Heart left ventricle (tissue), 13 donors: ENCODE measurements around the gene KRTAP10-5.

Source experiments
- POLR2A ChIP-seq, 2 donors: fragments of 450-650 bp; IDR thresholded peaks; one replicate each; pipeline ENCODE4 v1.6.1; 2017; ENCODE audit warnings: antibody characterized with exemption in 2 of 2, mild to moderate bottlenecking in 2 of 2, moderate library complexity in 2 of 2
- TF ChIP-seq, protein P1 (sequence below), 12 donors: fragments of 200-600 bp; sonication (generic) in 4 of 12; IDR thresholded peaks; one replicate each; pipeline versions ENCODE4 v1.5.0 to v1.8.0; 2018 to 2022; ENCODE audit warnings: antibody characterized with exemption in 12 of 12, mild to moderate bottlenecking in 5 of 12
- donor health status: ischemic (EF 13 %, LVEDD 7.1; RV severe dilation, severe dysfunction).
- donor health status: DM: no; HTN: yes; CAD: no.
- donor health status: DM: no; HTN: no; CAD: no.
- donor health status: ischemic (EF 25% LVEDD 6.9; RV normal size, moderate dysfunction).
- donor health status: ischemic (EF 25% LVEDD 5.7; RV mildly dilated, moderate dysfunction).
- donor health status: ischemic (EF 35%, LVEDD 5.7; RV mildly dilated, moderate dysfunction).
- donor health status: nonischemic (EF 11% LVEDD 7.7; RV severe dilation, severe dysfunction).
- donor health status: DM: yes; HTN: yes; CAD: no.
- donor health status: PGD.
- donor health status: ischemic (EF 29% LVEDD 5.4; RV normal size, mild dysfunction).
- donor health status: nonischemic (EF 23%, LVEDD 6.1; RV moderate dilation, normal function).

- TF ChIP-seq, protein P1, sequence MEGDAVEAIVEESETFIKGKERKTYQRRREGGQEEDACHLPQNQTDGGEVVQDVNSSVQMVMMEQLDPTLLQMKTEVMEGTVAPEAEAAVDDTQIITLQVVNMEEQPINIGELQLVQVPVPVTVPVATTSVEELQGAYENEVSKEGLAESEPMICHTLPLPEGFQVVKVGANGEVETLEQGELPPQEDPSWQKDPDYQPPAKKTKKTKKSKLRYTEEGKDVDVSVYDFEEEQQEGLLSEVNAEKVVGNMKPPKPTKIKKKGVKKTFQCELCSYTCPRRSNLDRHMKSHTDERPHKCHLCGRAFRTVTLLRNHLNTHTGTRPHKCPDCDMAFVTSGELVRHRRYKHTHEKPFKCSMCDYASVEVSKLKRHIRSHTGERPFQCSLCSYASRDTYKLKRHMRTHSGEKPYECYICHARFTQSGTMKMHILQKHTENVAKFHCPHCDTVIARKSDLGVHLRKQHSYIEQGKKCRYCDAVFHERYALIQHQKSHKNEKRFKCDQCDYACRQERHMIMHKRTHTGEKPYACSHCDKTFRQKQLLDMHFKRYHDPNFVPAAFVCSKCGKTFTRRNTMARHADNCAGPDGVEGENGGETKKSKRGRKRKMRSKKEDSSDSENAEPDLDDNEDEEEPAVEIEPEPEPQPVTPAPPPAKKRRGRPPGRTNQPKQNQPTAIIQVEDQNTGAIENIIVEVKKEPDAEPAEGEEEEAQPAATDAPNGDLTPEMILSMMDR (IDR thresholded peaks at IDR 0.05) = no peak
- TF ChIP-seq POLR2A (IDR thresholded peaks at IDR 0.05) = no peak
Measured at GRCh38 chr21:44575307-44576024, 4.9 kb downstream of the KRTAP10-5 start.
